Middle frontal gyrus (tissue), 1 donor: ENCODE data around the gene UMOD.

Experiments used
- DNase-seq: peaks from one replicate; pipeline ENCODE4 v3.0.0-alpha.2; 2015; ENCODE audit warnings: low spot score; ENCODE audit errors: extremely low spot score

UMOD gene

GRCh38 chr16:20364051-20364450 lies 11.5 kb upstream of the UMOD start:
- no peak for DNase-seq

- DNase-seq, result no peak
These were observed 10.7 kb upstream of the UMOD start for GRCh38 chr16:20363191-20363590.

- DNase-seq, result no peak
These were observed 7.5 kb upstream of the UMOD start for GRCh38 chr16:20359997-20360396.

GRCh38 chr16:20355114-20355782 lies 2.7 kb upstream of the UMOD start:
- no peak for DNase-seq

- no peak for DNase-seq
These were observed 864 bp upstream of the UMOD start for GRCh38 chr16:20353379-20353778.

GRCh38 chr16:20349615-20350014 lies 2.9 kb downstream of the UMOD start:
- no peak for DNase-seq

GRCh38 chr16:20348365-20349185 lies 3.9 kb downstream of the UMOD start:
- no peak for DNase-seq

- no peak for DNase-seq
These were observed 4.7 kb downstream of the UMOD start for GRCh38 chr16:20347666-20348364.

- DNase-seq, result no peak
These were observed 7.9 kb downstream of the UMOD start for GRCh38 chr16:20344611-20345010.

- no peak for DNase-seq
These were observed 12.8 kb downstream of the UMOD start for GRCh38 chr16:20339744-20340143.

- no peak for DNase-seq
These were observed 15.6 kb downstream of the UMOD start for GRCh38 chr16:20336955-20337354.

- DNase-seq, result no peak
These were observed 18.1 kb downstream of the UMOD start for GRCh38 chr16:20334396-20334795.

GRCh38 chr16:20333120-20333519 lies 19.4 kb downstream of the UMOD start:
- no peak for DNase-seq

GRCh38 chr16:20332411-20332810 lies 20.1 kb downstream of the UMOD start:
- no peak for DNase-seq

- DNase-seq, result no peak
These were observed 20.9 kb downstream of the UMOD start for GRCh38 chr16:20331635-20332034.

- DNase-seq, result no peak
These were observed 22.9 kb downstream of the UMOD start for GRCh38 chr16:20329392-20330138.

- DNase-seq, result no peak
These were observed 25.0 kb downstream of the UMOD start, which contains the start of gene GP2 for GRCh38 chr16:20327444-20328041. Gene GP2 (minus strand): TSS chr16:20327513. CDS start chr16:20326431, 1,082 bp downstream.

GRCh38 chr16:20326321-20326720 lies 26.2 kb downstream of the UMOD start:
- DNase-seq, result no peak

GRCh38 chr16:20325005-20325404 lies 27.5 kb downstream of the UMOD start:
- no peak for DNase-seq

GRCh38 chr16:20323591-20324117 lies 28.9 kb downstream of the UMOD start:
- no peak for DNase-seq

GRCh38 chr16:20322696-20323095 lies 29.8 kb downstream of the UMOD start:
- no peak for DNase-seq
